ENCODE data around the gene ERVK3-1.
A peak's percentile ranks its signal among the peaks of the same experiment; 100 is the strongest.

Gene ERVK3-1

GRCh38 chr19:58357481-58358145, 52.4 kb downstream of the ERVK3-1 start:
- Histone ChIP-seq H3K9me3 (ENCODE audit: control insufficient read depth in 2 of 2, low read length in 2 of 2) (no peaks in the 10 kb centered on the region), H3K4me3 (ENCODE audit: low read length in 2 of 2) (no peak overlapping the region), H3K4me1 (ENCODE audit: control insufficient read depth in 2 of 2, insufficient read depth in 2 of 2, low read length in 2 of 2) (peaks cover 8% of the 10 kb centered on the region in 2 donors), H3K9ac (ENCODE audit: low read depth in 1 of 2, low read length in 2 of 2) (no peak overlapping the region), H3K27me3 (ENCODE audit: control insufficient read depth in 2 of 2, insufficient read depth in 2 of 2, low read length in 2 of 2) (no peaks in the 10 kb centered on the region), H3K36me3 (ENCODE audit: control insufficient read depth in 2 of 2, insufficient read depth in 2 of 2, low read length in 2 of 2) (no peaks in the 10 kb centered on the region), H3K27ac (ENCODE audit: low read depth in 2 of 2, low read length in 2 of 2) (no peak overlapping the region)

GRCh38 chr19:58361900-58362271, 56.7 kb downstream of the ERVK3-1 start:
- Histone ChIP-seq H3K27ac (ENCODE audit: low read depth in 2 of 2, low read length in 2 of 2) (peak overlapping the region; percentile 91 to 97), H3K27me3 (ENCODE audit: control insufficient read depth in 2 of 2, insufficient read depth in 2 of 2, low read length in 2 of 2) (no peaks in the 10 kb centered on the region), H3K36me3 (ENCODE audit: control insufficient read depth in 2 of 2, insufficient read depth in 2 of 2, low read length in 2 of 2) (no peaks in the 10 kb centered on the region), H3K4me1 (ENCODE audit: control insufficient read depth in 2 of 2, insufficient read depth in 2 of 2, low read length in 2 of 2) (peaks cover 5 to 8% of the 10 kb centered on the region in 2 donors), H3K4me3 (ENCODE audit: low read length in 2 of 2) (peak overlapping the region; percentile 80 to 97), H3K9me3 (ENCODE audit: control insufficient read depth in 2 of 2, low read length in 2 of 2) (no peaks in the 10 kb centered on the region), H3K9ac (ENCODE audit: low read depth in 1 of 2, low read length in 2 of 2) (peak overlapping the region; percentile 93 to 98)

DNA sequence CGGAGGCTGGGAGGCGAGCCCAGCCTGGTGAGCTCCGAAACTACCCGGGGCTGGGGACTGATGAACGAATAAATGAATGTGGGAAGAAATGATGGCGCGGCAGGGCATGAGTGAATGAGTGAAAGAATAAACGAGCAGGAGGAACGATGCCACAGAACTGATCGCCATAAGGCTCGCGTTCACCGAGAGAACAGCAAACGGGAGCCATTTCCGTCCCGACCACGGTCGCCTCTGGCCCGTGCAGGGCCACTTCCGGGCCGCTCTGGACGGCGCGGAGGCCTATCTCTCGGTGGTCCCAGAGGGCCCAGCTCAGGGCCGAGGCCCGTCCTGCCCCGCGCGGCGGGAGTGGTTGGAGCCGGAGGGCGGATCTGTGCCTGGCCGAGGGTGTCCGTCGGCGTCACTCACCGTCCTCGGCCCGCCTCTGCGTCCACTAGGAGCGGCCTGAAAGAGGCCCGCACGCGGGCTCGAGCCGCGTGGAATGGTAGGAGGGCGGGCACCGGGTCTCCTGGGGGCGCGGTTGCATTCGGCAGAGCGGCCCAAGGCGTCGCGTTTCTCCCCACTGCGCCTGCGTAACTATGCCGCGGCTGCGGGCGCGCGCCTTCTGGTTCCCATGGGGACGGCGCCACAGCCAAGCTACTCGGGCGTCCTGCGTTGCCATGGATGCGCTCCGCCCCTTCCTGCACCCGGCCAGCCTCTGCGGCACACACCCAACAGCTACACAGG, 57.3 kb downstream of the ERVK3-1 start, which contains the start of gene ZNF497:
Gene ZNF497, minus strand, starts transcription at position 480 of the 723 bp plus-strand sequence. CDS start 5,116 bp downstream, outside the sequence.
- no peaks in the 10 kb centered on the region for H3K36me3 ChIP-seq (ENCODE audit: control insufficient read depth in 2 of 2, insufficient read depth in 2 of 2, low read length in 2 of 2)
- H3K4me3 ChIP-seq (ENCODE audit: low read length in 2 of 2): peak within 1 kb of the TSS; percentile 80 to 97
- no peaks in the 10 kb centered on the region for H3K9me3 ChIP-seq (ENCODE audit: control insufficient read depth in 2 of 2, low read length in 2 of 2)
- H3K27me3 ChIP-seq (ENCODE audit: control insufficient read depth in 2 of 2, insufficient read depth in 2 of 2, low read length in 2 of 2): no peaks in the 10 kb centered on the region
- peak within 1 kb of the TSS; percentile 91 to 97 for H3K27ac ChIP-seq (ENCODE audit: low read depth in 2 of 2, low read length in 2 of 2)
- peak within 1 kb of the TSS; percentile 93 to 98 for H3K9ac ChIP-seq (ENCODE audit: low read depth in 1 of 2, low read length in 2 of 2)
- H3K4me1 ChIP-seq (ENCODE audit: control insufficient read depth in 2 of 2, insufficient read depth in 2 of 2, low read length in 2 of 2): peaks cover 3 to 8% of the 10 kb centered on the region in 2 donors

- no peak overlapping the region for H3K27ac ChIP-seq (ENCODE audit: low read depth in 2 of 2, low read length in 2 of 2)
- no peaks in the 10 kb centered on the region for H3K27me3 ChIP-seq (ENCODE audit: control insufficient read depth in 2 of 2, insufficient read depth in 2 of 2, low read length in 2 of 2)
- H3K9ac ChIP-seq (ENCODE audit: low read depth in 1 of 2, low read length in 2 of 2): no peak overlapping the region
- H3K4me3 ChIP-seq (ENCODE audit: low read length in 2 of 2): no peak overlapping the region
- no peaks in the 10 kb centered on the region for H3K9me3 ChIP-seq (ENCODE audit: control insufficient read depth in 2 of 2, low read length in 2 of 2)
- H3K36me3 ChIP-seq (ENCODE audit: control insufficient read depth in 2 of 2, insufficient read depth in 2 of 2, low read length in 2 of 2): no peaks in the 10 kb centered on the region
- peaks cover 3 to 8% of the 10 kb centered on the region in 2 donors for H3K4me1 ChIP-seq (ENCODE audit: control insufficient read depth in 2 of 2, insufficient read depth in 2 of 2, low read length in 2 of 2)
Measured at GRCh38 chr19:58364146-58364545, 59.0 kb downstream of the ERVK3-1 start.
